Measurements from ENCODE around the gene SPAG7.

- no peak for TF ChIP-seq CTCF (IDR thresholded peaks at IDR 0.05; ENCODE audit: low read depth, low read length, missing input control)
- no peak for TF ChIP-seq JUND (IDR thresholded peaks at IDR 0.05)
- no peak for TF ChIP-seq SP1 (IDR thresholded peaks at IDR 0.05)
- TF ChIP-seq ATF3 (IDR thresholded peaks at IDR 0.05): no peak
- no peak for TF ChIP-seq REST (IDR thresholded peaks at IDR 0.05)
- TF ChIP-seq TAF1 (conservative IDR thresholded peaks at IDR 0.05): no peak
- no peak for TF ChIP-seq FOXA2 (IDR thresholded peaks at IDR 0.05)
- TF ChIP-seq MAX (IDR thresholded peaks at IDR 0.05): no peak
- TF ChIP-seq GABPA (IDR thresholded peaks at IDR 0.05 in 1 of 2, conservative IDR thresholded peaks at IDR 0.05 in 1 of 2): no peak
- TF ChIP-seq RXRA (IDR thresholded peaks at IDR 0.05): no peak
- no peak for TF ChIP-seq RAD21 (IDR thresholded peaks at IDR 0.05)
- no peak for TF ChIP-seq ZBTB33 (IDR thresholded peaks at IDR 0.05)
- no peak for TF ChIP-seq EGR1 (IDR thresholded peaks at IDR 0.05; ENCODE audit: low read depth in 2 of 2)
- TF ChIP-seq HNF4A (conservative IDR thresholded peaks at IDR 0.05): no peak
Observed at GRCh38 chr17:4968486-4969046, 949 bp upstream of the SPAG7 start.
